ENCODE measurements around the gene NXPH3.

DNA sequence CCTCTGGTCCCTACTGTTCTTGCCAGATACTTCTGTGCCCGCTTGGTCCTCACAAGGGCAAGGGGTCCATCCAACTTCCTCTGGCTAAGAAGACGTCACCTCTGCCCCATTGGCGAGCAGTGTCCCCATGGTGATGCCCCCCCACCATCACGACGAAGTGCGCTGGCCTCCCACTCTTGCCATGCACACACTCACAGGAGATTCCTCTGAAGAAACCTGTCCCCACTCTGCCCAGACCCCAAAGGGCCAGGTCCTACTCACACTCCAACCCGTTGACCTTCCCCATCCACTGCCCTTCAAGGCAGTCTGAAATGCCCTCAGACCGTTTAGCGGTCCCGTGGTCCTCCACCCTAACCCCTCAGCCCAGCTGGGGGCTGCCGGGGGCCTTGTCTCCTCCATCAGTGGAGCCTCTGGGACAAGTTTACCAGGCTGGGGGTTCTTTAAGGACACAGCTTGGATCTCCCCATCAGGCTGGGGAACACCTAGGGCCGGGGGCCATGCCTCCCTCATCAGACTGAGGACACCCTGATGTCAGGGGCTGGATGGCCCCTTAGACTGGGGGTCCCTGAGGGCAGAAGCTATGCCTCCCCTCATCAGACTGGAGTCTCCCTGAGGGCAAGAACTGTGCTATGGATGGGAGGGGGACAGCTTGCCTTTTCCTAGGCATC is 6.5 kb downstream of the NXPH3 start:
- TF ChIP-seq CTCF (conservative IDR thresholded peaks at IDR 0.05; ENCODE audit: low read depth, low read length) = no peak
- TF ChIP-seq EZH2phosphoT487 (IDR thresholded peaks at IDR 0.05; ENCODE audit: borderline replicate concordance, low read length) = no peak
- no peak for TF ChIP-seq EZH2 (IDR thresholded peaks at IDR 0.05; ENCODE audit: low read length, unreplicated experiment)

All from PC-3 (cell line).